ENCODE measurements around the gene KRT10.
"Not testable (repeated sequence)": the region's sequence is repeated elsewhere in the genome, so short reads cannot be mapped to it uniquely, and the experiment has no call there.

Gene KRT10

GRCh38 chr17:40832840-40833239 lies 10.4 kb upstream of the KRT10 start:
- DNase-seq: no peak

DNA sequence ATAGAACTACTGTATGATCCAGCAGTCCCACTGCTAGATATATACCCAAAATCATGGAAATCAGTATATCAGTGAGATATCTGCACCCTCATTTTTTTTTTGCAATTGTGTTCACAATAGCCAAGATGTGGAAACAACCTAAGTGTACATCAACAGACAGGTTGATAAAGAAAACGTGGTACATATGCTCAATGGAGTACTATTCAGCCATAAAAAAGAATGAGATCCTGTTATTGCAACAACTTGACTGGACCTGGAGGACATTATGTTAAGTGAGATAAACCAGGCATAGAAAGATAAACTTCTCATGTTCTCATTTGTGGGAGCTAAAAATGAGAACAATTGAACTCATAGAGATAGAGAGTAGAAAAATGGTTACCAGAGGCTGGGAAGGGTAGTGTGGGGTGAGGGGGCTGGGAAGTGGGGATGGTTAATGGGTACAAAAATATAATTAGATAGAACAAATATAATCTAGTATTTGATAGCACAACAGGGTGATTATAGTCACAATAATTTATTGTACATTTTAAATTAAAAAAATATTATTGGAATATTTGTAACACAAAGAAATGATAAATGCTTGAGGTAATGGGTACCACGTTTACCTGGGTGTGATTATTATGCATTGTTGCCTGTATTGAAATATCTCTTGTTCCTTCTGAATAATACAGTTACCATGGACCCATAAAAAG lies 7.8 kb upstream of the KRT10 start:
- DNase-seq: no peak

- DNase-seq: no peak
Measured at GRCh38 chr17:40828454-40829044, 6.1 kb upstream of the KRT10 start.

GRCh38 chr17:40827746-40828453 lies 5.5 kb upstream of the KRT10 start:
- DNase-seq: no peak

DNA sequence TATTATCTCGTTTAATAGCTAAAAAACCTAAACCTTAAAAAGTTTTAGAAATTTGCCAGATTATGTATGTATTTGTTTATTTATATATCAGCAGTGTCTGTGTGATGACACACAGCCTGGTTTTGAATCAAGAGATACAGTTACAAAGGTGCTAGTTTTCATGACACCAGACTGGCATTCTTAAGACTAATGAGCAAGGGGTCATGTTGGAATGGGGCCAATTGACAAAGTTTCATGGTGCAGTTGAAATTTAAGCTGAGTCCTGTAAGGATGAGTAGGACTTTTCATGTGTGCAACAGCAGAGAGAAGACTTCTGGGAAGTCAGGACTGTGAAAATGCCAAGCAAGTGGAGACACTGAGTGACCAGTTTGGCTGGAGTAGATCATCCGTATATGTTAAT lies 3.2 kb upstream of the KRT10 start:
- no peak for DNase-seq

- no peak for DNase-seq
Measured at GRCh38 chr17:40824015-40824832, 1.8 kb upstream of the KRT10 start.

- DNase-seq: no peak
Measured at GRCh38 chr17:40821536-40821935, 878 bp downstream of the KRT10 start.

DNA sequence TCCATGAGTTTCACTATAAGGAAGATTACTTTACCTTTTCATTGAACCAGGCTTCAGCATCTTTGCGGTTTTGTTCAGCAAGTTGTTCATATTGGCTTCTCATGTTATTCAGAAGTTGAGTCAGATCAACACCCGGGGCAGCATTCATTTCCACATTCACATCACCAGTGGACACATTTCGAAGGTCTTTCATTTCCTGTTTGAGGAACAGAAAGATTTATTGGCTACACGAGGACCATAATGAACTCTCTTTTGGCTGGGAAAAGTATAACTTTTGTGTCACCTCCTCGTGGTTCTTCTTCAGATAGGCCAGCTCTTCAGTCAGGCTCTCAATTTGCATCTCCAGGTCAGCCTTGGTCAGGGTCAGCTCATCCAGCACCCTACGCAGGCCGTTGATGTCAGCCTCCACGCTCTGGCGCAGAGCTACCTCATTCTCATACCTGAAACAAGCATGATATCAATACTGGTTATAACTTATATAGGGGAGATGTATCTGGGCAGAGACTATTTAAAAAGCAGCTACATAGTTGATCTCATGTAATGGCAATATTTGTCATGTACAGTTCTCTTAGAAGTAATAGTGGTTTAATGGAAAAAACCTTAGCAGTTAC lies 2.1 kb downstream of the KRT10 start:
- no peak for DNase-seq

DNA sequence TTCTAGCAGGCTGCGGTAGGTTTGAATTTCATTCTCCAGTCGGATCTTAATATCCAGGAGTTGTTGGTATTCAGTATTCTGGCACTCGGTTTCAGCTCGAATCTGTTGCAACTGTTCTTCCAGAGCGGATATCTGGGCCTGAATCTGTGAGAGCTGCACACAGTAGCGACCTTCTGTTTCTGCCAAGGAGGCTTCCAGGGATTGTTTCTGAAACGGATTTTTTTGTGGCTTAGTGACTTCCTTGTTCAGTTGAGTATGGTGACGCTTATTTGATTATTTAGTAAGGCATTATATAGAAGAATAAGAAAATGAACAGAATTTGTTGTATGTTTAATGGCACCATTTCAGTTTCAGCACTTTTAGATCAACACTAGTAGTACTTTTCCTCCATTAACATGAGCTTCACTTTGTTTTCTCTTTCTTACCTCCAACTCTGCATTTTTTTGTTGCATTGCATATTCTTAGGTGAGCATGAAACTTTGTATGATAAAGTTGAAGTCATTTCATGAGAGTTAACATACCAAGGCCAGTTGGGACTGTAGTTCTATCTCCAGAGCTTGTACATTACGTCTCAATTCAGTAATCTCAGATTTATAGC lies 2.8 kb downstream of the KRT10 start:
- DNase-seq: no peak

- DNase-seq: peak; percentile 88
Measured at GRCh38 chr17:40818733-40819527, 3.5 kb downstream of the KRT10 start.

GRCh38 chr17:40818343-40818732 lies 4.1 kb downstream of the KRT10 start:
- DNase-seq: no peak

GRCh38 chr17:40817103-40817682 lies 5.2 kb downstream of the KRT10 start:
- no peak for DNase-seq

GRCh38 chr17:40816569-40816968 lies 5.8 kb downstream of the KRT10 start:
- DNase-seq: no peak

- no peak for DNase-seq
Measured at GRCh38 chr17:40815381-40815780, 7.0 kb downstream of the KRT10 start.

DNA sequence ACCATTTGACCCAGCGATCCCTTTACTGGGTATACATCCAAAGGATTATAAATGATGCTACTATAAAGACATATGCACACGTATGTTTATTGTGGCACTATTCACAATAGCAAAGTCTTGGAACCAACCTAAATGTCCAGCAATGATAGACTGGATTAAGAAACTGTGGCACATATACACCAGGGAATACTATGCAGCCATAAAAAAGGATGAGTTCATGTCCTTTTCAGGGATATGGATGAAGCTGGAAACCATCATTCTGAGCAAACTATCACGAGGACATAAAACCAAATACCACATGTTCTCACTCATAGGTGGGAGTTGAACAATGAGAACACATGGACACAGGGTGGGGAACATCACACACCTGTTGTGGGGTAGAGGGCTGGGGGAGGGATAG lies 7.8 kb downstream of the KRT10 start:
- DNase-seq: not testable (repeated sequence)

DNA sequence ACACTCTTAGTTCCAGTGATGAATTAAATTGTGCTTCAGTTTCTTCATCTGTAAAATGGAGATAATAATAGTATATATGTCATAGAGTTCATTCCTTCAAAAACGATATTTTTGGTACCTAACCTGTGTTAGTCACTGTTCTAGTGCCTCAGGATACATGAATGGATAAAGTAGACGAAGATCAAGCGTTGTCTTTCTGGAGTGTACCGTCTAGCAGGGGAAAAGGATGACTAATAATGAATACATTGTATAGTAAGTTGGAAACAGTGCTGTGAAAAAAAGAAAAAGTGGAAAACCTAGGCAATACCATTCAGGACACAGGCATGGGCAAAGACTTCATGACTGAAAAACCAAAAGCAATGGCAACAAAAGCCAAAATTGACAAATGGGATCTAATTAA lies 8.6 kb downstream of the KRT10 start:
- no peak for DNase-seq

DNA sequence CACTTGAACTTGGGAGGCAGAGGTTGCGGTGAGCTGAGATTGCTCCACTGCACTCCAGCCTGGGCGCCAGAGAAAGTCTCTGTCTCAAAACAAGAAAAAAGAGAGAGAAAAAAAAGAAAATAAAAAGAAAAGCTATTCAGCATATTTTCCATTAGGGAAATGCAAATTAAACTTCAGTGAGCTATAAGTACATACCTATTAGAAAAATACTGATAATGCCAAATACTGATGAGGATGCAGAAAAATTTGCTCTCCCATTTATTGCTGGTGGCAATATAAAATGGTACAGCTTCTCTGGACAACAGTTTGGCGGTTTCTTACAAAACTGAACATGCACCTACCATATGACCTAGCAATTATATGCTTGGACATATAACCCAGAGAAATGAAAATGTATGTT lies 9.8 kb downstream of the KRT10 start:
- no peak for DNase-seq

- DNase-seq: no peak
Measured at GRCh38 chr17:40810494-40810893, 11.9 kb downstream of the KRT10 start.

DNA sequence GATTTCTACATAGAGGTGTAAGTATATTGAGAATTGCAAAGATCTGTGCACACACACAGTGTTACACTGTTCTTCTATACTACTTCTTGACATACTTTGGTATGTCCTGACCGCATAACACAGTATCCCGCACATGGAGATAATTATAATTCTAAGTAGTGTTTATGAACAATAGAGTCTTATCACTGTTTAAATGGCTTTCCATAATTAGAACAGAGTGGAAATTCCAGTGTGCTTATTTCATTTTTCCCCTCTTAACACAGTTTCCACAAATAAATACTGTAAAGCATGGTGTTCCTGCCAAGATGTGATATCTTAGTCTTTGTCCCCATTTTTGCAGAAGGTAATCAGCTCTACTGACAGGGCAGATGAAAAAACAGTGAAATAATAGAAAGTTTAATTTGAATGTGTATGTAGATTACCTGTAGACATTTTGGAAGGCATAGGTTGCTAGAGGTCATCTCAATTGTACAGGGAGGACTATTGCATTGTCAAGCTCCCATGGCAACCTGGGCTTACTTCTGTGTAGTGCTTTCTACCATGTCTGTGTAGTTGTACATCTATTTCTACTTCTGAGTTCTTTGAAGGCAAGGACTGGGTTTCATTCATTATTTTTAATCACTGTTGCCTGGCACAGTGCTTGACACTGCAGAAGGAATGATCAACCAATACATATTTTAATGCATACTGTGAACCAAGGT lies 12.5 kb downstream of the KRT10 start:
- no peak for DNase-seq

- no peak for DNase-seq
Measured at GRCh38 chr17:40806131-40806530, 16.3 kb downstream of the KRT10 start.

GRCh38 chr17:40803617-40804082 lies 18.8 kb downstream of the KRT10 start:
- peak; percentile 64 for DNase-seq
